ENCODE measurements around the gene COX5A.

The COX5A gene

GRCh38 chr15:74928771-74929198, 9.1 kb downstream of the COX5A start:
- TF ChIP-seq SIN3A (IDR thresholded peaks at IDR 0.05; ENCODE audit: borderline replicate concordance, insufficient read depth, low read length) (no peak), REST (IDR thresholded peaks at IDR 0.05; ENCODE audit: insufficient read depth in 1 of 2, low read depth in 2 of 2, low read length in 2 of 2) (no peak), POLR2AphosphoS5 (IDR thresholded peaks at IDR 0.05; ENCODE audit: low read depth, low read length) (no peak), TAF1 (IDR thresholded peaks at IDR 0.05; ENCODE audit: borderline replicate concordance, insufficient read depth, low read length) (no peak), FOXP2 (optimal IDR thresholded peaks at IDR 0.05; ENCODE audit: borderline replicate concordance, extremely low read depth, extremely low read length, insufficient read depth) (no peak)

- TF ChIP-seq REST (IDR thresholded peaks at IDR 0.05; ENCODE audit: insufficient read depth in 1 of 2, low read depth in 2 of 2, low read length in 2 of 2) (no peak), TAF1 (IDR thresholded peaks at IDR 0.05; ENCODE audit: borderline replicate concordance, insufficient read depth, low read length) (no peak), FOXP2 (optimal IDR thresholded peaks at IDR 0.05; ENCODE audit: borderline replicate concordance, extremely low read depth, extremely low read length, insufficient read depth) (no peak), POLR2AphosphoS5 (IDR thresholded peaks at IDR 0.05; ENCODE audit: low read depth, low read length) (no peak), SIN3A (IDR thresholded peaks at IDR 0.05; ENCODE audit: borderline replicate concordance, insufficient read depth, low read length) (no peak)
Measured at GRCh38 chr15:74924525-74924924, 13.3 kb downstream of the COX5A start.

DNA sequence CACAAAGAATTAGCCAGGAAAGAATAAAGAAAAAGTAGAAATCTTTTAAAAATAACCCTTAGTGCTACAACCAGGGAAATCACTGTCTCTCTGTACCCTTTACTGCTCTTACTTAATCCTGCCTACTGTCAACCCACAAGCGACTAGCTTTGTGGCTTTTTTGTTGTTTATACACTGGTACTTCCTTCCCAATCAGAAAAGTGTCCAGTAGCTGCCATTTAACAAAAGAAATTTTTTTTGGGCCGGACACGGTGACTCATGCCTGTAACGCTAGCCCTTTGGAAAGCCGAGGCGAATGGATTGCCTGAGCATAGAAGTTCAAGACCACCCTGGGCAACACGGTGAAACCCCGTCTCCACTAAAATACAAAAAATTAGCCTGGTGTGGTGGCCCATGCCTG, 17.4 kb downstream of the COX5A start:
- no peak for TF ChIP-seq SIN3A (IDR thresholded peaks at IDR 0.05; ENCODE audit: borderline replicate concordance, insufficient read depth, low read length)
- TF ChIP-seq POLR2AphosphoS5 (IDR thresholded peaks at IDR 0.05; ENCODE audit: low read depth, low read length) = no peak
- no peak for TF ChIP-seq REST (IDR thresholded peaks at IDR 0.05; ENCODE audit: insufficient read depth in 1 of 2, low read depth in 2 of 2, low read length in 2 of 2)
- no peak for TF ChIP-seq TAF1 (IDR thresholded peaks at IDR 0.05; ENCODE audit: borderline replicate concordance, insufficient read depth, low read length)
- no peak for TF ChIP-seq FOXP2 (optimal IDR thresholded peaks at IDR 0.05; ENCODE audit: borderline replicate concordance, extremely low read depth, extremely low read length, insufficient read depth)

DNA sequence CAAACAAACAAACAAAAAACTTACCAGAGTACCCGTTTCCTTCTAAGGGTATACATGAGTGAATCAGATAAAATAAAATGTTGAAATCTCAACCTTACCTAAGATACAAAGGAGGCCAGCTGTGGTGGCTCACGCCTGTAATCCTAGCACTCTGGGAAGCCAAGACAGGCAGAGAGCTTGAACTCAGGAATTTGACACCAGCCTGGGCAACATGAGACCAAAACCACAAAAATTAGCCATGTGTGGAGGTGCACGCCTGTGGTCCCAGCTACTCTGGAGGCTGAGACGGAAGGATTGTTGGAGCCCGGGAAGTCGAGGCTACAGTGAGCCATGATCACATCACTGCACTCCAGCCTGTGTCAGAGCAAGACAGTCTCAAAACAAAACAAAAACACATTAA, 20.2 kb downstream of the COX5A start:
- TF ChIP-seq FOXP2 (optimal IDR thresholded peaks at IDR 0.05; ENCODE audit: borderline replicate concordance, extremely low read depth, extremely low read length, insufficient read depth) (no peak), POLR2AphosphoS5 (IDR thresholded peaks at IDR 0.05; ENCODE audit: low read depth, low read length) (no peak), SIN3A (IDR thresholded peaks at IDR 0.05; ENCODE audit: borderline replicate concordance, insufficient read depth, low read length) (no peak), TAF1 (IDR thresholded peaks at IDR 0.05; ENCODE audit: borderline replicate concordance, insufficient read depth, low read length) (no peak), REST (IDR thresholded peaks at IDR 0.05; ENCODE audit: insufficient read depth in 1 of 2, low read depth in 2 of 2, low read length in 2 of 2) (no peak)

- TF ChIP-seq FOXP2 (optimal IDR thresholded peaks at IDR 0.05; ENCODE audit: borderline replicate concordance, extremely low read depth, extremely low read length, insufficient read depth) (no peak), SIN3A (IDR thresholded peaks at IDR 0.05; ENCODE audit: borderline replicate concordance, insufficient read depth, low read length) (no peak), POLR2AphosphoS5 (IDR thresholded peaks at IDR 0.05; ENCODE audit: low read depth, low read length) (no peak), REST (IDR thresholded peaks at IDR 0.05; ENCODE audit: insufficient read depth in 1 of 2, low read depth in 2 of 2, low read length in 2 of 2) (no peak), TAF1 (IDR thresholded peaks at IDR 0.05; ENCODE audit: borderline replicate concordance, insufficient read depth, low read length) (no peak)
Measured at GRCh38 chr15:74913041-74913440, 24.8 kb downstream of the COX5A start.

Data from PFSK-1 (cell line).